IMR-90 (cell line): ENCODE measurements around the gene DNAJC30.

Experiments used
- BHLHE40 ChIP-seq: fragments of 150-350 bp; IDR thresholded peaks from 2 replicates; pipeline ENCODE4 v1.6.1; 2016; ENCODE audit warnings: mild to moderate bottlenecking, low read depth, low read length
- CEBPB ChIP-seq: IDR thresholded peaks from 2 replicates; pipeline ENCODE4 v1.6.1; 2012; ENCODE audit warnings: low read depth, low read length, improper control_type of control experiment
- FOS ChIP-seq: fragments of 150-350 bp; IDR thresholded peaks from 2 replicates; pipeline ENCODE4 v1.6.1; 2016; ENCODE audit warnings: low read depth, low read length
- MAFK ChIP-seq: IDR thresholded peaks from 2 replicates; pipeline ENCODE4 v1.6.1; 2012; ENCODE audit warnings: low read depth, low read length, improper control_type of control experiment
- MAZ ChIP-seq: IDR thresholded peaks from 2 replicates; pipeline ENCODE4 v1.6.1; 2012; ENCODE audit warnings: low read depth, mild to moderate bottlenecking, low read length, improper control_type of control experiment, moderate library complexity, borderline replicate concordance
- RAD21 ChIP-seq: IDR thresholded peaks from 2 replicates; pipeline ENCODE4 v1.6.1; 2012; ENCODE audit warnings: low read length, improper control_type of control experiment
- SMC3 ChIP-seq: fragments of 150-350 bp; IDR thresholded peaks from 2 replicates; pipeline ENCODE4 v1.6.1; 2016; ENCODE audit warnings: low read depth, mild to moderate bottlenecking, antibody characterized with exemption, low read length, moderate library complexity
- USF2 ChIP-seq: fragments of 150-350 bp; IDR thresholded peaks from 2 replicates; pipeline ENCODE4 v1.6.1; 2017; ENCODE audit warnings: mild to moderate bottlenecking, antibody characterized with exemption, low read length, low read depth
- TF ChIP-seq, protein P1 (sequence below): conservative IDR thresholded peaks from 2 replicates; pipeline ENCODE4 v1.5.1; 2012; ENCODE audit warnings: mild to moderate bottlenecking, low read depth, low read length, improper control_type of control experiment

GRCh38 chr7:73679709-73680108 lies 3.5 kb downstream of the DNAJC30 start:
- TF ChIP-seq USF2 (no peak), MAZ (no peak), SMC3 (no peak), BHLHE40 (no peak), RAD21 (no peak), CEBPB (no peak), MAFK (no peak), FOS (no peak)
- TF ChIP-seq, protein P1, sequence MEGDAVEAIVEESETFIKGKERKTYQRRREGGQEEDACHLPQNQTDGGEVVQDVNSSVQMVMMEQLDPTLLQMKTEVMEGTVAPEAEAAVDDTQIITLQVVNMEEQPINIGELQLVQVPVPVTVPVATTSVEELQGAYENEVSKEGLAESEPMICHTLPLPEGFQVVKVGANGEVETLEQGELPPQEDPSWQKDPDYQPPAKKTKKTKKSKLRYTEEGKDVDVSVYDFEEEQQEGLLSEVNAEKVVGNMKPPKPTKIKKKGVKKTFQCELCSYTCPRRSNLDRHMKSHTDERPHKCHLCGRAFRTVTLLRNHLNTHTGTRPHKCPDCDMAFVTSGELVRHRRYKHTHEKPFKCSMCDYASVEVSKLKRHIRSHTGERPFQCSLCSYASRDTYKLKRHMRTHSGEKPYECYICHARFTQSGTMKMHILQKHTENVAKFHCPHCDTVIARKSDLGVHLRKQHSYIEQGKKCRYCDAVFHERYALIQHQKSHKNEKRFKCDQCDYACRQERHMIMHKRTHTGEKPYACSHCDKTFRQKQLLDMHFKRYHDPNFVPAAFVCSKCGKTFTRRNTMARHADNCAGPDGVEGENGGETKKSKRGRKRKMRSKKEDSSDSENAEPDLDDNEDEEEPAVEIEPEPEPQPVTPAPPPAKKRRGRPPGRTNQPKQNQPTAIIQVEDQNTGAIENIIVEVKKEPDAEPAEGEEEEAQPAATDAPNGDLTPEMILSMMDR = no peak
